Activated CD4-positive, alpha-beta T cell treated with anti-CD3 and anti-CD28 coated beads for 36 hours (primary cell): ENCODE measurements around the gene DISP3. TPM values are rescaled to one million over a fixed set of nuclear protein-coding genes. Genes with fewer than 3 reads are reported as not detected.

Experiments
- ATAC-seq: fragments of 200-7000 bp; cut with Tn5 transposase; one replicate; pipeline ENCODE4 v1.10.0; 2021; ENCODE audit warnings: mild to moderate bottlenecking, moderate library complexity
- CTCF ChIA-PET: fragments of 350-600 bp; sonication (Branson Sonifier 250); formaldehyde crosslinking; loops from one replicate; lab custom pipeline; 2021; ENCODE audit warnings: antibody characterized with exemption; lab: Charles Lee
- POLR2A ChIA-PET: fragments of 350-600 bp; sonication (Branson Sonifier 250); formaldehyde crosslinking; loops from one replicate; lab custom pipeline; 2021; ENCODE audit warnings: antibody characterized with exemption, inconsistent platforms; lab: Charles Lee
- DNase-seq: peaks from one replicate; pipeline ENCODE4 v3.0.0-alpha.2; 2020
- H3K27ac Mint-ChIP-seq: one replicate; pipeline ENCODE4 v1.8.0; 2021; ENCODE audit warnings: mixed read lengths
- H3K27me3 Mint-ChIP-seq: one replicate; pipeline ENCODE4 v1.8.0; 2021; ENCODE audit warnings: mixed read lengths
- H3K36me3 Mint-ChIP-seq: one replicate; pipeline ENCODE4 v1.8.0; 2021; ENCODE audit warnings: low read depth, mixed read lengths
- H3K4me1 Mint-ChIP-seq: one replicate; pipeline ENCODE4 v1.8.0; 2021; ENCODE audit warnings: mixed read lengths
- H3K4me3 Mint-ChIP-seq: one replicate; pipeline ENCODE4 v1.8.0; 2021; ENCODE audit warnings: mild to moderate bottlenecking, moderate library complexity, mixed read lengths
- H3K9me3 Mint-ChIP-seq: one replicate; pipeline ENCODE4 v1.8.0; 2021; ENCODE audit warnings: low read depth, mixed read lengths
- intact Hi-C, 2 experiments: fragments of 100-400 bp; cut with DNase I in 1 of 2; cut with micrococcal nuclease in 1 of 2; formaldehyde crosslinking; loops; one replicate each; pipeline versions ENCODE4 v1.14.2 to v1.15.1; 2022 to 2024; cut with DNase I, micrococcal nuclease
- total RNA-seq, 2 experiments: library from RNA; stranded (reverse); gene quantifications; one replicate each; pipeline ENCODE4 v1.2.3, GENCODE V29; 2021

The DISP3 gene
- total RNA-seq, 2 experiments from 2014 or later: 0.55 to 0.58 TPM

DNA sequence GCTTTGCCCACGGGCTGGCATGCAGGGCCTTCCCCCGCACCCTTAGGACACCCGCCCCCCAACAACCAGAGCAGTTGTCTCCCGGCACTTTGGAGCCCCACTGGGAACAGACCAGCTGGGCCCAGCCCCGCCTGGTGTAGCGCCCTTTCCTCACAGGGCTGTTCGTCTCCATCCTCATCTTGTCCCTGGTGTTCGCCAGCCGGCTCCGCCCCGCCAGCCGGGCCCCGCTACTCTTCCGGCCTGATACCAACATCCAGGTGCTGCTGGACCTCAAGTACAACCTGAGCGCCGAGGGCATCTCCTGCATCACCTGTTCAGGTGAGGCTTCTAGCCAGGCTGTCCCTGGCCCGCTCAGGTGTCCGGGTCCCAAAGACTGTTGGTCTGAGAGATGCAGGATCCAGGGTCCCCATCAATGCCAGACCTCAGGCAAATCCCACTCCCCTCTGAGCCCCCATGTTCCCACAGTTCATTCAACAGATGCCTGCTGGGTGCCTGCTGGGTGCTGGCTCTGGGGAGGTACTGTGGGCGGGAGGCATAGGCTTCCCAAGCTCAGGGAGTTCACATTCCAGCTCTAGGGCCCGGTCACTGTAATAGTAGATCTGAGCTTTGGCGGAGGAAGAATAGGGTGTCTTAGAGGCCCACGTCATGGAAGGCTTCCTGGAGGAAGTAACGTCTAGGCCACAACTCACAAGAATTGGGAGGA is 41.7 kb downstream of the DISP3 start:
- ChIA-PET POLR2A (no interaction called here), CTCF (no interaction called here)
- H3K36me3 Mint-ChIP-seq: no peaks in the 10 kb centered on the region
- H3K4me1 Mint-ChIP-seq: no peaks in the 10 kb centered on the region
- ATAC-seq (no peak), DNase-seq (no peak)
- no peak overlapping the region for H3K4me3 Mint-ChIP-seq
- intact Hi-C loops: no loop called here
- H3K27me3 Mint-ChIP-seq: no peaks in the 10 kb centered on the region
- H3K27ac Mint-ChIP-seq: no peak overlapping the region
- no peaks in the 10 kb centered on the region for H3K9me3 Mint-ChIP-seq

DNA sequence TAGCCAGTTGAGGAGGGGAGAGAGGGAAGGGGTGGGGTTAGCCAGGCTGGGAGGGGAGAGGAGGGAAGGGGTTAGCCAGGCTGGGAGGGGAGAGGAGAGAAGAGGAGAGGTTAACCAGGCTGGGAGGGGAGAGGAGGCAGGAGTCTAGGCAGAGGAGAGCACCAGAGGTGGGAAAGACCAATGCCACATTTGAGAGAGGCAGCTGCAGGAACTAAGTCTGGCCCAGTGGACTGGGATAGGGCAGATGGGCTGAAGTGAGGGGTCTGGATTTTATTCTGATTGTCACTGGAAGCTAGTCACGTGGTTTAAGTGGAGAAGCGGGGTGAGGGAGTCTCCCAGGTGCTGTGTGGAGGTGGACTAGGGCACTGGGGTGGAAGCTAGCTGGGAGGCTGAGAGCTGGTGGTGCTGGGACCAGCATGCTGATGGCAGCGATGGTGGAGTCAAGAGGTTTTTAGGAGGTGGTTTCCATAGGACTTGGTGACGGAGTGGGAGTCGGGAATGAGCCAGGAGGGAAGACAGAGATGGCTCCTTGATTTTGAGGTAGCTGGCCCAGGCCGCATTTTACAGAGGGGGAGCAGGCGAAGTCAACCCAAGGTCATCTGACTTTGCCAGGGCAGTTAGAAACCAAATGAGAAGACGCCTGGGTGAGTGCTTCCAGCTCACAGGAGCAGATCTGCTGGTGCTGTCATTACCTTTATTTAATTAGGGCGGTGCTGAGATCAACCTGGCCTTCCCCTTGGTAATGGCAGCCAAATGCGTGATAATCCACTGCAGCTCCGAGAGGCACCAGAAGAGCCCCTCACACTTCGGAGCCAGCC is 42.8 kb downstream of the DISP3 start:
- CTCF ChIA-PET: interaction anchor here (0.7 kb wide), 1 partner anchor 960 kb away, joined by 3 read pairs; no protein-coding TSS in a partner anchor

DNA sequence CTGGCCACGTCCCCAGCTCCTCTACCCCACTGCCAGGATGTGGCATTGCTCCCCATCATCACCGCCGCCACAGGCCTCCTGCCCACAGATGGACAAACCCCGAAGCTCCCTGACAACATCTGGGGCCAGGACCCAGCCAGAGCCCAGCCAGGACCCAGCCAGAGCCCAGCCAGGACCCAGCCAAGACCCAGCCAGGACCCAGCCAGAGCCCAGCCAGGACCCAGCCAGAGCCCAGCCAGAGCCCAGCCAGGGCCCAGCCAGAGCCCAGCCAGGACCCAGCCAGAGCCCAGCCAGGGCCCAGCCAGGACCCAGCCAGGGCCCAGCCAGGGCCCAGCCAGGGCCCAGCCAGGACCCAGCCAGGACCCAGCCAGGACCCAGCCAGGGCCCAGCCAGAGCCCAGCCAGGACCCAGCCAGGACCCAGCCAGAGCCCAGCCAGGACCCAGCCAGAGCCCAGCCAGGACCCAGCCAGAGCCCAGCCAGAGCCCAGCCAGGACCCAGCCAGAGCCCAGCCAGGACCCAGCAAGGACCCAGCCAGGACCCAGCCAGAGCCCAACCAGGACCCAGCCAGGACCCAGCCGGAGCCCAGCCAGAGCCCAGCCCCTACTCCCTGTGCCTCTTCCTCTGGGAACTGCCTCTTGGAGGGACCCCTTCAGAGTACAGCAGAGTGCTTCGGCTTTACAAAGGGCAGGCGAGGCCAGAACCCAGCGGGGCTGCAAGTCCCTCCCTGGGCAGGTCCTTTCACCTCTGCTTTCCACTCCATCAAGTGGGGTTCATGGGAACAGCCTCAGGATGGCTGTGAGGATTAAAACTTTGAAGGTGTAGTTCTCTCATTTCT is 43.7 kb downstream of the DISP3 start:
- Mint-ChIP-seq H3K36me3 (no peaks in the 10 kb centered on the region), H3K9me3 (no peaks in the 10 kb centered on the region), H3K27ac (no peak overlapping the region), H3K4me3 (no peak overlapping the region), H3K4me1 (no peaks in the 10 kb centered on the region), H3K27me3 (no peaks in the 10 kb centered on the region)
- ATAC-seq (no peak), DNase-seq (no peak)
- ChIA-PET POLR2A (no interaction called here), CTCF (no interaction called here)
- intact Hi-C loops: no loop called here

More for the DNA sequence above, 42.8 kb downstream of the DISP3 start:
- Mint-ChIP-seq H3K4me1 (no peaks in the 10 kb centered on the region), H3K36me3 (no peaks in the 10 kb centered on the region), H3K4me3 (no peak overlapping the region), H3K27me3 (no peaks in the 10 kb centered on the region), H3K27ac (no peak overlapping the region), H3K9me3 (no peaks in the 10 kb centered on the region)
- intact Hi-C loops: no loop called here
- POLR2A ChIA-PET: interaction anchor here (0.7 kb wide), 1 partner anchor 151 kb away, joined by 3 read pairs; no protein-coding TSS in a partner anchor
- DNase-seq (no peak), ATAC-seq (no peak)

DNA sequence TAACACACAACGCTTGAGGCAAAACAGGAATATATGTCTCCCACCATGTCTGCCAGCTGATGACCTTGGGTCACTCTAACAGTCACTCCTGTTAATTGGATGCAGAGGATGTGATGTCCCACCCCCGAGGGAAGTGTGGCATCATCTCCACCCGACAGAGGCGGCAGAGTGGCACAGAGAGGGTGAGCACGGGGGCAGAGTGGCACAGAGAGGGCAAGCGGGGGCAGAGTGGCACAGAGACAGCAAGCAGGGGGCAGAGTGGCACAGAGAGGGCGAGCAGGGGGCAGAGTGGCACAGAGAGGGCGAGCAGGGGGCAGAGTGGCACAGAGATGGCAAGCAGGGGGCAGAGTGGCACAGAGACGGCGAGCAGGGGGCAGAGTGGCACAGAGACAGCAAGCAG is 44.3 kb downstream of the DISP3 start:
- Mint-ChIP-seq H3K27ac (no peak overlapping the region), H3K27me3 (no peaks in the 10 kb centered on the region), H3K4me3 (no peak overlapping the region), H3K36me3 (no peaks in the 10 kb centered on the region), H3K9me3 (no peaks in the 10 kb centered on the region), H3K4me1 (no peaks in the 10 kb centered on the region)
- intact Hi-C loops: no loop called here
- CTCF ChIA-PET: no interaction called here
- DNase-seq (no peak), ATAC-seq (no peak)
- POLR2A ChIA-PET: no interaction called here

DNA sequence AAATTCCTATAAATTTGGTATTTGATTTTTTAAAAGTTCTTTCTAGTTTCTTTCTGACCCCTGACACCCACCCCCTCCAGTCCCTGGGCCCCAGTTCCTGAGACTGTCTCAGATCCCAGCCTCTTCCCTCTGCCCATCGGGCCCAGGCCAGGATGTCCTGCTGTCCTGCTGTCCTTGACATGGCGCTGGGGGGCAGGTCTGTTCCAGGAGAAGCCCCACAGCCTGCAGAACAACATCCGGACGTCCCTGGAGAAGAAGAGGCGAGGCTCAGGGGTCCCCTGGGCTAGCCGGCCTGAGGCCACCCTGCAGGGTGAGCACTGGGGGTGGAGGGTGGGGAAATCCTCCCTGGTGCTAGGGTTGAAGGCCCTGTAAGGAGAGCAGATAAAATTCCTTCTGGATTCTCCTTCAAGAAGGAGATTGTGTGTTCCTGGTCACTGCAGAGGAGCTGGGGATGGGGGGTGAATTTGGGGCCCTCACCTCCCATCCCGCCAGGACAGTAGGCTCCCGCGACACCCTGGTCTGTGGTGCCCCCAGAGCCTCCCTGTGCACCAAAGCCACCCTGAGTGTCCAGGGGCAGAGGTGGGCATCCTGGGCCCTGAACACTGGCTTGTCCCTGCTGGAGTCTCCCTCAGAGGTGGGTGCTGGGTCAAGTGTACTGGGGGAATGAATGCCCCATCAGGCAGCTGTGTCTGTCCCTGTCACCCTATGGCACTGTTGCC is 45.0 kb downstream of the DISP3 start:
- ChIA-PET POLR2A (no interaction called here), CTCF (no interaction called here)
- no peaks in the 10 kb centered on the region for H3K4me1 Mint-ChIP-seq
- H3K4me3 Mint-ChIP-seq: no peak overlapping the region
- no peaks in the 10 kb centered on the region for H3K27me3 Mint-ChIP-seq
- H3K27ac Mint-ChIP-seq: no peak overlapping the region
- no peaks in the 10 kb centered on the region for H3K9me3 Mint-ChIP-seq
- DNase-seq (no peak), ATAC-seq (no peak)
- no peaks in the 10 kb centered on the region for H3K36me3 Mint-ChIP-seq
- intact Hi-C loops: no loop called here

DNA sequence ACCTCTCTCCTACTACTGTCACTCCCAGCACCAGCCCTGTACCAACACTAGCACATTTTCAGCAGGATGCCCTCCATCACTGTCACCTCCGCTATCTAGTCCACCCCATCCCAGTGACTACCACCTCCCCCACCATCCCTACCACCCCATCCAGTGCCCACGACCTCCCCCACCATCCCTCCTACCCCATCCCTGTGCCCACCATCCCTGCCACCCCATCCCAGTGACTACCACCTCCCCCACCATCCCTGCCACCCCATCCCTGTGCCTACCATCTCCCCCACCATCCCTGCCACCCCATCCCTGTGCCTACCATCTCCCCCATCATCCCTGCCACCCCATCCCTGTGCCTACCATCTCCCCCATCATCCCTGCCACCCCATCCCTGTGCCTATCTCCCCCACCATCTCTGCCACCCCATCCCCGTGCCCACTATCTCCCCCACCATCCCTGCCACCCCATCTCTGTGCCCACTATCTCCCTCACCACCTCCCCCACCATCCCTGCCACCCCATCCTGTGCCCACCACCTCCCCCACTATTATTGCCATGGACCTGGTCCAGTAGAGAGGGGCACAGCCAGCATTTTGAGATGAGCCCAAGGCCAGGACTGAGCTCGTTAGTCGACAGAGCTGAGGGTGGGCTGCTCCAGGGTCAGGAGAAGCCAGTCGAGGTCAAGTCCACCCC is 45.7 kb downstream of the DISP3 start:
- no peak for ATAC-seq
- POLR2A ChIA-PET: no interaction called here
- H3K27ac Mint-ChIP-seq: no peak overlapping the region
- no peak for DNase-seq
- CTCF ChIA-PET: no interaction called here
- H3K27me3 Mint-ChIP-seq: no peaks in the 10 kb centered on the region
- H3K4me3 Mint-ChIP-seq: no peak overlapping the region
- no peaks in the 10 kb centered on the region for H3K9me3 Mint-ChIP-seq
- intact Hi-C loops: no loop called here
- no peaks in the 10 kb centered on the region for H3K36me3 Mint-ChIP-seq
- no peaks in the 10 kb centered on the region for H3K4me1 Mint-ChIP-seq

DNA sequence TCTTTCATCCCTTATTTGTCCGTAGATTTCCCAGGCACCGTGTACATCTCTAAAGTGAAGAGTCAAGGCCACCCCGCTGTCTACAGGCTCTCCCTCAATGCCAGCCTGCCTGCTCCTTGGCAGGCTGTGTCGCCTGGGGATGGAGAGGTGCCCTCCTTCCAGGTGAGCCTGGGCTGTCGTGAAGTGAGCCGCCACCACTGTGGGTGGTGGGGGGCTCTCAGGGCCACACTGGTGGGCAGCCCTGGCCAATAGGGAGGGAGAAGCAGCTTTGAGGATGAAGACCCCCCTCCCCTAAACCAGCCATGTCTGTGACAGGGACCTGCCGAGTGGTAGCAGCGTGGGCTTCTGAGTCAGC is 46.2 kb downstream of the DISP3 start:
- POLR2A ChIA-PET: no interaction called here
- CTCF ChIA-PET: no interaction called here
- no peaks in the 10 kb centered on the region for H3K27me3 Mint-ChIP-seq
- DNase-seq (no peak), ATAC-seq (no peak)
- no peaks in the 10 kb centered on the region for H3K9me3 Mint-ChIP-seq
- H3K4me3 Mint-ChIP-seq: no peak overlapping the region
- no peaks in the 10 kb centered on the region for H3K36me3 Mint-ChIP-seq
- no peak overlapping the region for H3K27ac Mint-ChIP-seq
- intact Hi-C loops: no loop called here
- no peaks in the 10 kb centered on the region for H3K4me1 Mint-ChIP-seq

DNA sequence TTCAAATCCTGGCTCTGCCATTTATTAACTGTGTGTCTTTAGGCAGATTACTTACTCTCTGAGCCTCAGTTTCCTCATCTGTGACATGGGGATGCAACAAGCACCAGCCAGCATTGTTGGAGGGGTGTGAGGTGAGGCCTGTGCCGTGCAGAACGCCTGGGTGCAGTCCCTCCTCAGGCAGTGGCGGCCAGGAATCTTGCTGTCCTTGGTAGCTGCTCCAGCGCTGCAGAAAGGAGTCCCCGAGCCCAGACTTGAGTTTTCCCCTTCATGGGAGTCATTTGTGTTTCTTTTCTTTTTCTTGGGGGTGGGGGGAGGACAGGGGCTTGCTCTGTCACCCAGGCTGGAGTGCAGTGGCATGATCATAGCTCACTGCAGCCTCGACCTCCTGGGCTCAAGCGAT is 46.6 kb downstream of the DISP3 start:
- intact Hi-C loops: no loop called here
- DNase-seq (no peak), ATAC-seq (no peak)
- no peaks in the 10 kb centered on the region for H3K4me1 Mint-ChIP-seq
- no peaks in the 10 kb centered on the region for H3K27me3 Mint-ChIP-seq
- H3K4me3 Mint-ChIP-seq: no peak overlapping the region
- H3K27ac Mint-ChIP-seq: no peak overlapping the region
- no peaks in the 10 kb centered on the region for H3K36me3 Mint-ChIP-seq
- no peaks in the 10 kb centered on the region for H3K9me3 Mint-ChIP-seq
- ChIA-PET POLR2A (no interaction called here), CTCF (no interaction called here)

DNA sequence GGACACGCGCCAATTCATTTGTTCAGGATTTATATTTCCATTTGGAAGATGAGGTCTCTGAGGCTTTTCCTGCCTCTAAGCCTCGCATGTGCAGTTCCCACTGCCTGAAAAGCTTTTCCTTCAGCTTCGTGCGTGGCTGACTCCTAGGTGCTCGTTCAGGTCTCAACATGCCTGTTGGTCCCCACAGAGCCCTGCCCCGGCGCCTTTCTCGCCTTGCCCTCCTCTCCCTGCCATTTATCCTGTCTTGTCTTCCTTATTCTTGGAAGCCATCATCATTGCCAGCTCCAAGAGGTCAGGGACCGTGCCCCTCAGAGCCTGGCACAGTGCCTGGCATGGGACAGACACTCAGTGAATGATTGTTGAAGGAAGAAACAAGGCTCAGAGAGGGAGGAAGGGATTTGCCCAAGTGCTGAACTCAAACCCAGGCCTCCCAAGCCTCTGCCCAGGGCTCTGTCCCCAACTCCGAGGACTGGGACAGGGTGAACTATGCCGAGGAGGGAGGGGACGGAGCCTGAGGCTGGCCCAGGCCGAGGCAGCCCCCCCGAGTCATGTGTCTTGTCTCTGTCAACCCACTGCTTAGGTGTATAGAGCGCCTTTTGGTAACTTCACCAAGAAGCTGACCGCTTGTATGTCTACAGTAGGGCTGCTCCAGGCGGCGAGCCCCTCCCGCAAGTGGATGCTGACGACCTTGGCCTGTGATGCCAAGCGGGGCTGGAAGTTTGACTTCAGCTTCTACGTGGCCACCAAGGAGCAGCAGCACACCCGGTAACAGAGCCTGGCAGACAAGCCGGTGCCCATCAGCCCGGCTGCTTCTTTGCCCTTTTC is 47.3 kb downstream of the DISP3 start:
- intact Hi-C loops: no loop called here
- DNase-seq (no peak), ATAC-seq (no peak)
- no peak overlapping the region for H3K27ac Mint-ChIP-seq
- no peaks in the 10 kb centered on the region for H3K36me3 Mint-ChIP-seq
- H3K27me3 Mint-ChIP-seq: no peaks in the 10 kb centered on the region
- ChIA-PET POLR2A (no interaction called here), CTCF (no interaction called here)
- no peaks in the 10 kb centered on the region for H3K9me3 Mint-ChIP-seq
- H3K4me1 Mint-ChIP-seq: no peaks in the 10 kb centered on the region
- H3K4me3 Mint-ChIP-seq: no peak overlapping the region
